Measurements from ENCODE around the gene ZGLP1.

ZGLP1 gene

GRCh38 chr19:10346509-10346908 is 36.9 kb upstream of the ZGLP1 start:
- Histone ChIP-seq H3K4me2 (ENCODE audit: low read length, poor library complexity, severe bottlenecking) (no peak overlapping the region), H2BK120ac (ENCODE audit: low read depth, low read length) (no peak overlapping the region), H2BK12ac (ENCODE audit: low read length in 2 of 2) (no peak overlapping the region), H2AFZ (ENCODE audit: low read depth, low read length) (no peak overlapping the region), H3K36me3 (ENCODE audit: control insufficient read depth in 1 of 2, insufficient read depth in 2 of 2, low read depth in 1 of 2, low read length in 2 of 2) (peaks cover 13 to 14% of the 10 kb centered on the region in 2 experiments), H4K8ac (ENCODE audit: low read length) (no peak overlapping the region), H3K27me3 (ENCODE audit: control insufficient read depth in 1 of 2, insufficient read depth in 1 of 2, low read length in 2 of 2) (no peaks in the 10 kb centered on the region), H3K4me3 (ENCODE audit: insufficient read depth in 1 of 2, low read depth in 1 of 2, low read length in 2 of 2) (no peak overlapping the region), H3K4me1 (ENCODE audit: control insufficient read depth, insufficient read depth, low read depth, low read length) (no peaks in the 10 kb centered on the region), H2BK15ac (ENCODE audit: low read depth, poor library complexity, severe bottlenecking) (no peak overlapping the region), H3K79me1 (replicated peaks; ENCODE audit: low read length, poor library complexity, severe bottlenecking) (no peaks in the 10 kb centered on the region), H4K91ac (ENCODE audit: low read length) (no peak overlapping the region), H3K18ac (ENCODE audit: low read depth in 1 of 2, low read length in 2 of 2) (no peak overlapping the region), H3K14ac (ENCODE audit: low read length in 2 of 2) (no peak overlapping the region), H2AK5ac (ENCODE audit: low read length, severe bottlenecking) (no peak overlapping the region), H3K27ac (ENCODE audit: low read length, poor library complexity, severe bottlenecking) (no peak overlapping the region), H3K9ac (ENCODE audit: low read length) (peak overlapping the region; percentile 53), H2BK5ac (ENCODE audit: low read depth, low read length, poor library complexity, severe bottlenecking) (no peak overlapping the region), H3K23ac (ENCODE audit: low read length in 2 of 2) (no peak overlapping the region), H3K9me3 (ENCODE audit: control insufficient read depth, low read length) (no peaks in the 10 kb centered on the region), H3K4ac (ENCODE audit: low read depth in 1 of 2, low read length in 2 of 2) (no peak overlapping the region)
- peak; percentile 41 for DNase-seq
- 93% methylated on average over 10 of the region's 10 CpGs for WGBS

- WGBS = 96% methylated on average over 6 of the region's 10 CpGs
- H3K27ac ChIP-seq (ENCODE audit: low read length, poor library complexity, severe bottlenecking) = no peak overlapping the region
- H2BK12ac ChIP-seq (ENCODE audit: low read length in 2 of 2) = no peak overlapping the region
- H3K4me3 ChIP-seq (ENCODE audit: insufficient read depth in 1 of 2, low read depth in 1 of 2, low read length in 2 of 2) = no peak overlapping the region
- H2BK5ac ChIP-seq (ENCODE audit: low read depth, low read length, poor library complexity, severe bottlenecking) = no peak overlapping the region
- no peaks in the 10 kb centered on the region for H3K4me1 ChIP-seq (ENCODE audit: control insufficient read depth, insufficient read depth, low read depth, low read length)
- no peak overlapping the region for H2AFZ ChIP-seq (ENCODE audit: low read depth, low read length)
- H3K14ac ChIP-seq (ENCODE audit: low read length in 2 of 2) = no peak overlapping the region
- no peak overlapping the region for H3K18ac ChIP-seq (ENCODE audit: low read depth in 1 of 2, low read length in 2 of 2)
- no peaks in the 10 kb centered on the region for H3K27me3 ChIP-seq (ENCODE audit: control insufficient read depth in 1 of 2, insufficient read depth in 1 of 2, low read length in 2 of 2)
- H4K8ac ChIP-seq (ENCODE audit: low read length) = no peak overlapping the region
- H3K9ac ChIP-seq (ENCODE audit: low read length) = no peak overlapping the region
- no peaks in the 10 kb centered on the region for H3K79me1 ChIP-seq (replicated peaks; ENCODE audit: low read length, poor library complexity, severe bottlenecking)
- no peak overlapping the region for H3K4ac ChIP-seq (ENCODE audit: low read depth in 1 of 2, low read length in 2 of 2)
- H3K9me3 ChIP-seq (ENCODE audit: control insufficient read depth, low read length) = no peaks in the 10 kb centered on the region
- H2BK15ac ChIP-seq (ENCODE audit: low read depth, poor library complexity, severe bottlenecking) = no peak overlapping the region
- H3K23ac ChIP-seq (ENCODE audit: low read length in 2 of 2) = no peak overlapping the region
- H3K36me3 ChIP-seq (ENCODE audit: control insufficient read depth in 1 of 2, insufficient read depth in 2 of 2, low read depth in 1 of 2, low read length in 2 of 2) = peaks cover 1 to 2% of the 10 kb centered on the region in 2 experiments
- no peak overlapping the region for H3K4me2 ChIP-seq (ENCODE audit: low read length, poor library complexity, severe bottlenecking)
- H2BK120ac ChIP-seq (ENCODE audit: low read depth, low read length) = no peak overlapping the region
- DNase-seq = no peak
- H2AK5ac ChIP-seq (ENCODE audit: low read length, severe bottlenecking) = no peak overlapping the region
- no peak overlapping the region for H4K91ac ChIP-seq (ENCODE audit: low read length)
Observed at GRCh38 chr19:10344780-10345179, 35.2 kb upstream of the ZGLP1 start.

- peaks cover 0 to 3% of the 10 kb centered on the region in 2 experiments for H3K27me3 ChIP-seq (ENCODE audit: control insufficient read depth in 1 of 2, insufficient read depth in 1 of 2, low read length in 2 of 2)
Observed at GRCh38 chr19:10343495-10343894, 33.9 kb upstream of the ZGLP1 start.

GRCh38 chr19:10339977-10340376 is 30.4 kb upstream of the ZGLP1 start:
- Histone ChIP-seq H3K4ac (ENCODE audit: low read depth in 1 of 2, low read length in 2 of 2) (no peak overlapping the region), H3K79me1 (replicated peaks; ENCODE audit: low read length, poor library complexity, severe bottlenecking) (no peaks in the 10 kb centered on the region), H3K4me2 (ENCODE audit: low read length, poor library complexity, severe bottlenecking) (no peak overlapping the region)

More at GRCh38 chr19:10343495-10343894, 33.9 kb upstream of the ZGLP1 start:
- no peak for DNase-seq
- H4K91ac ChIP-seq (ENCODE audit: low read length) = no peak overlapping the region
- no peak overlapping the region for H3K4me2 ChIP-seq (ENCODE audit: low read length, poor library complexity, severe bottlenecking)
- no peak overlapping the region for H3K4ac ChIP-seq (ENCODE audit: low read depth in 1 of 2, low read length in 2 of 2)
- H3K9me3 ChIP-seq (ENCODE audit: control insufficient read depth, low read length) = no peaks in the 10 kb centered on the region
- H3K4me1 ChIP-seq (ENCODE audit: control insufficient read depth, insufficient read depth, low read depth, low read length) = no peaks in the 10 kb centered on the region
- H2AFZ ChIP-seq (ENCODE audit: low read depth, low read length) = no peak overlapping the region
- no peak overlapping the region for H2AK5ac ChIP-seq (ENCODE audit: low read length, severe bottlenecking)
- no peak overlapping the region for H4K8ac ChIP-seq (ENCODE audit: low read length)
- no peaks in the 10 kb centered on the region for H3K79me1 ChIP-seq (replicated peaks; ENCODE audit: low read length, poor library complexity, severe bottlenecking)
- H2BK15ac ChIP-seq (ENCODE audit: low read depth, poor library complexity, severe bottlenecking) = no peak overlapping the region
- 83% methylated on average over 2 of the region's 2 CpGs for WGBS
- H3K4me3 ChIP-seq (ENCODE audit: insufficient read depth in 1 of 2, low read depth in 1 of 2, low read length in 2 of 2) = no peak overlapping the region
- no peak overlapping the region for H3K27ac ChIP-seq (ENCODE audit: low read length, poor library complexity, severe bottlenecking)
- H3K23ac ChIP-seq (ENCODE audit: low read length in 2 of 2) = no peak overlapping the region
- H3K18ac ChIP-seq (ENCODE audit: low read depth in 1 of 2, low read length in 2 of 2) = no peak overlapping the region
- no peak overlapping the region for H2BK5ac ChIP-seq (ENCODE audit: low read depth, low read length, poor library complexity, severe bottlenecking)
- no peak overlapping the region for H2BK12ac ChIP-seq (ENCODE audit: low read length in 2 of 2)
- no peak overlapping the region for H2BK120ac ChIP-seq (ENCODE audit: low read depth, low read length)
- no peak overlapping the region for H3K9ac ChIP-seq (ENCODE audit: low read length)
- no peaks in the 10 kb centered on the region for H3K36me3 ChIP-seq (ENCODE audit: control insufficient read depth in 1 of 2, insufficient read depth in 2 of 2, low read depth in 1 of 2, low read length in 2 of 2)
- H3K14ac ChIP-seq (ENCODE audit: low read length in 2 of 2) = no peak overlapping the region

More at GRCh38 chr19:10339977-10340376, 30.4 kb upstream of the ZGLP1 start:
- H3K23ac ChIP-seq (ENCODE audit: low read length in 2 of 2) = no peak overlapping the region
- no peak overlapping the region for H3K18ac ChIP-seq (ENCODE audit: low read depth in 1 of 2, low read length in 2 of 2)
- H2BK120ac ChIP-seq (ENCODE audit: low read depth, low read length) = no peak overlapping the region
- no peaks in the 10 kb centered on the region for H3K9me3 ChIP-seq (ENCODE audit: control insufficient read depth, low read length)
- no peak overlapping the region for H2BK5ac ChIP-seq (ENCODE audit: low read depth, low read length, poor library complexity, severe bottlenecking)
- H3K4me3 ChIP-seq (ENCODE audit: insufficient read depth in 1 of 2, low read depth in 1 of 2, low read length in 2 of 2) = no peak overlapping the region
- H3K9ac ChIP-seq (ENCODE audit: low read length) = no peak overlapping the region
- no peak overlapping the region for H4K91ac ChIP-seq (ENCODE audit: low read length)
- H3K27me3 ChIP-seq (ENCODE audit: control insufficient read depth in 1 of 2, insufficient read depth in 1 of 2, low read length in 2 of 2) = peaks cover 0 to 3% of the 10 kb centered on the region in 2 experiments
- no peak overlapping the region for H2AFZ ChIP-seq (ENCODE audit: low read depth, low read length)
- no peak overlapping the region for H3K27ac ChIP-seq (ENCODE audit: low read length, poor library complexity, severe bottlenecking)
- no peak overlapping the region for H2BK15ac ChIP-seq (ENCODE audit: low read depth, poor library complexity, severe bottlenecking)
- no peak overlapping the region for H4K8ac ChIP-seq (ENCODE audit: low read length)
- H3K36me3 ChIP-seq (ENCODE audit: control insufficient read depth in 1 of 2, insufficient read depth in 2 of 2, low read depth in 1 of 2, low read length in 2 of 2) = no peaks in the 10 kb centered on the region
- no peak overlapping the region for H2BK12ac ChIP-seq (ENCODE audit: low read length in 2 of 2)
- DNase-seq = no peak
- H3K14ac ChIP-seq (ENCODE audit: low read length in 2 of 2) = no peak overlapping the region
- WGBS = 90% methylated on average over 5 of the region's 5 CpGs
- no peak overlapping the region for H2AK5ac ChIP-seq (ENCODE audit: low read length, severe bottlenecking)
- H3K4me1 ChIP-seq (ENCODE audit: control insufficient read depth, insufficient read depth, low read depth, low read length) = peaks cover 5% of the 10 kb centered on the region

Measured in mesenchymal stem cell (in vitro differentiated cells and primary cell).